HG02884 (cell line): ENCODE data around the gene MEIS2.

Experiments
- ATAC-seq: cut with Tn5 transposase; IDR thresholded peaks from one replicate; pipeline ENCODE4 v1.9.1; 2021; ENCODE audit warnings: mild to moderate bottlenecking, moderate library complexity; ENCODE audit not compliant: unreplicated experiment

Gene MEIS2

GRCh38 chr15:37077623-37078351 lies 22.6 kb downstream of the MEIS2 start:
- ATAC-seq = no peak

GRCh38 chr15:37076543-37076942 lies 23.8 kb downstream of the MEIS2 start:
- no peak for ATAC-seq

GRCh38 chr15:37075777-37076176 lies 24.6 kb downstream of the MEIS2 start:
- no peak for ATAC-seq

GRCh38 chr15:37072181-37072580 lies 28.2 kb downstream of the MEIS2 start:
- no peak for ATAC-seq

- ATAC-seq = no peak
Measured at GRCh38 chr15:37071134-37071533, 29.2 kb downstream of the MEIS2 start.

GRCh38 chr15:37070686-37071085 lies 29.7 kb downstream of the MEIS2 start:
- ATAC-seq = no peak

GRCh38 chr15:37061996-37062395 lies 38.4 kb downstream of the MEIS2 start:
- ATAC-seq = no peak

- no peak for ATAC-seq
Measured at GRCh38 chr15:37059086-37059485, 41.3 kb downstream of the MEIS2 start.

GRCh38 chr15:37058316-37058985 lies 41.9 kb downstream of the MEIS2 start:
- ATAC-seq = no peak

GRCh38 chr15:37057831-37058230 lies 42.5 kb downstream of the MEIS2 start:
- ATAC-seq = no peak

GRCh38 chr15:37057256-37057655 lies 43.1 kb downstream of the MEIS2 start:
- no peak for ATAC-seq

- no peak for ATAC-seq
Measured at GRCh38 chr15:37056177-37057121, 43.9 kb downstream of the MEIS2 start.

- ATAC-seq = no peak
Measured at GRCh38 chr15:37055481-37055880, 44.9 kb downstream of the MEIS2 start.

- ATAC-seq = no peak
Measured at GRCh38 chr15:37054336-37054735, 46.0 kb downstream of the MEIS2 start.

- no peak for ATAC-seq
Measured at GRCh38 chr15:37053166-37053565, 47.2 kb downstream of the MEIS2 start.

GRCh38 chr15:37050345-37050744 lies 50.0 kb downstream of the MEIS2 start:
- no peak for ATAC-seq

- ATAC-seq = no peak
Measured at GRCh38 chr15:37046876-37047614, 53.3 kb downstream of the MEIS2 start.

GRCh38 chr15:37045859-37046740 lies 54.2 kb downstream of the MEIS2 start:
- ATAC-seq = no peak

GRCh38 chr15:37044915-37045648 lies 55.3 kb downstream of the MEIS2 start:
- ATAC-seq = no peak
